H9 (cell line): Measurements from ENCODE around the gene WBP1. TPM values are rescaled to one million over a fixed set of nuclear protein-coding genes. Genes with fewer than 3 reads are reported as not detected.

Experiments used
- DNase-seq: peaks from one replicate; pipeline ENCODE4 v3.0.0-alpha.2; 2017
- H2AFZ ChIP-seq: one replicate; pipeline ENCODE4 v1.6.1; 2013; ENCODE audit warnings: mild to moderate bottlenecking, low read length, control low read depth, moderate library complexity
- H2AK5ac ChIP-seq: 2 replicates; pipeline ENCODE4 v1.6.1; 2013; ENCODE audit warnings: low read length, control low read depth, mixed read lengths; ENCODE audit not compliant: insufficient read length
- H2BK120ac ChIP-seq: one replicate; pipeline ENCODE4 v1.6.1; 2013; ENCODE audit warnings: low read depth, mild to moderate bottlenecking, low read length, control low read depth, inconsistent platforms; ENCODE audit not compliant: poor library complexity, severe bottlenecking
- H2BK12ac ChIP-seq: 2 replicates; pipeline ENCODE4 v1.6.1; 2013; ENCODE audit warnings: low read length, control low read depth, mixed read lengths, low read depth; ENCODE audit not compliant: insufficient read length
- H2BK15ac ChIP-seq: 2 replicates; pipeline ENCODE4 v1.6.1; 2013; ENCODE audit warnings: low read depth, low read length, control low read depth
- H2BK20ac ChIP-seq: one replicate; pipeline ENCODE4 v1.6.1; 2013; ENCODE audit warnings: low read depth, mild to moderate bottlenecking, low read length, control low read depth, inconsistent platforms; ENCODE audit not compliant: poor library complexity, severe bottlenecking
- H2BK5ac ChIP-seq: 2 replicates; pipeline ENCODE4 v1.6.1; 2013; ENCODE audit warnings: low read length, control low read depth, mixed read lengths; ENCODE audit not compliant: insufficient read length
- H3K14ac ChIP-seq: 2 replicates; pipeline ENCODE4 v1.6.1; 2013; ENCODE audit warnings: low read length, control low read depth; ENCODE audit not compliant: insufficient read depth
- H3K18ac ChIP-seq: 2 replicates; pipeline ENCODE4 v1.6.1; 2013; ENCODE audit warnings: low read depth, mild to moderate bottlenecking, mixed read lengths, low read length, control low read depth; ENCODE audit not compliant: insufficient read length
- H3K23ac ChIP-seq: 2 replicates; pipeline ENCODE4 v1.6.1; 2013; ENCODE audit warnings: low read length, control low read depth, mixed read lengths, low read depth; ENCODE audit not compliant: insufficient read length
- H3K23me2 ChIP-seq: 2 replicates; pipeline ENCODE4 v1.6.1; 2013; ENCODE audit warnings: low read depth, mild to moderate bottlenecking, mixed read lengths, low read length, control low read depth; ENCODE audit not compliant: insufficient read length, poor library complexity, severe bottlenecking
- H3K27ac ChIP-seq: 2 replicates; pipeline ENCODE4 v1.5.1; 2013; ENCODE audit warnings: low read length, control low read depth, mixed read lengths, low read depth; ENCODE audit not compliant: insufficient read length
- H3K27me3 ChIP-seq: 2 replicates; pipeline ENCODE4 v1.6.1; 2013; ENCODE audit warnings: low read length, control low read depth, inconsistent platforms; ENCODE audit not compliant: insufficient read depth
- H3K4ac ChIP-seq: 2 replicates; pipeline ENCODE4 v1.6.1; 2013; ENCODE audit warnings: low read depth, mild to moderate bottlenecking, control low read depth, inconsistent platforms, low read length, moderate library complexity
- H3K4me1 ChIP-seq: 2 replicates; pipeline ENCODE4 v1.6.1; 2013; ENCODE audit warnings: low read length, control low read depth, inconsistent platforms; ENCODE audit not compliant: insufficient read depth
- H3K4me2 ChIP-seq: 2 replicates; pipeline ENCODE4 v1.6.1; 2013; ENCODE audit warnings: low read length, control low read depth, mixed read lengths; ENCODE audit not compliant: insufficient read length, insufficient read depth
- H3K56ac ChIP-seq: 2 replicates; pipeline ENCODE4 v1.6.1; 2013; ENCODE audit warnings: low read depth, mild to moderate bottlenecking, mixed read lengths, low read length, control low read depth; ENCODE audit not compliant: insufficient read length
- H3K79me1 ChIP-seq: 2 replicates; pipeline ENCODE4 v1.6.1; 2013; ENCODE audit warnings: low read depth, mild to moderate bottlenecking, moderate library complexity, low read length, control low read depth, inconsistent platforms; ENCODE audit not compliant: insufficient read depth, poor library complexity, severe bottlenecking
- H3K79me2 ChIP-seq: 2 replicates; pipeline ENCODE4 v1.6.1; 2013; ENCODE audit warnings: low read length, control low read depth, inconsistent platforms; ENCODE audit not compliant: insufficient read depth
- H3K9ac ChIP-seq: 2 replicates; pipeline ENCODE4 v1.6.1; 2013; ENCODE audit warnings: low read length, control low read depth, mixed read lengths; ENCODE audit not compliant: insufficient read length; ENCODE audit errors: extremely low read depth
- H3K9me3 ChIP-seq: one replicate; pipeline ENCODE4 v1.6.1; 2013; ENCODE audit warnings: low read depth, low read length, inconsistent platforms; ENCODE audit not compliant: control insufficient read depth
- H3T11ph ChIP-seq: one replicate; pipeline ENCODE4 v1.6.1; 2013; ENCODE audit warnings: mild to moderate bottlenecking, low read length, control low read depth, inconsistent platforms
- H4K20me1 ChIP-seq: one replicate; pipeline ENCODE4 v1.6.1; 2013; ENCODE audit not compliant: control insufficient read depth, insufficient read length, insufficient read depth
- H4K5ac ChIP-seq: 2 replicates; pipeline ENCODE4 v1.6.1; 2013; ENCODE audit warnings: low read depth, mild to moderate bottlenecking, mixed read lengths, low read length, control low read depth; ENCODE audit not compliant: insufficient read length
- H4K8ac ChIP-seq: replicated peaks from 2 replicates; pipeline ENCODE4 v1.6.1; 2013; ENCODE audit warnings: low read length, control low read depth, mixed read lengths, low read depth; ENCODE audit not compliant: insufficient read length
- H4K91ac ChIP-seq: 2 replicates; pipeline ENCODE4 v1.6.1; 2013; ENCODE audit warnings: low read depth, mild to moderate bottlenecking, moderate library complexity, mixed read lengths, low read length, control low read depth; ENCODE audit not compliant: insufficient read length
- H3K27ac Mint-ChIP-seq, 3 experiments: 2 replicates in 2 of 3; 3 replicates in 1 of 3; pipeline ENCODE4 v1.8.0; 2020 to 2021; ENCODE audit warnings: mixed read lengths in 3 of 3, mild to moderate bottlenecking in 1 of 3, moderate library complexity in 1 of 3
- H3K27me3 Mint-ChIP-seq: 2 replicates; pipeline ENCODE4 v1.8.0; 2021; ENCODE audit warnings: low read depth, mild to moderate bottlenecking, moderate library complexity, mixed read lengths
- H3K36me3 Mint-ChIP-seq, 3 experiments: 2 replicates in 2 of 3; 3 replicates in 1 of 3; pipeline ENCODE4 v1.8.0; 2020 to 2021; ENCODE audit warnings: low read depth in 3 of 3, mixed read lengths in 3 of 3; ENCODE audit not compliant: insufficient read depth in 1 of 3
- H3K4me1 Mint-ChIP-seq, 2 experiments: 2 replicates each; pipeline ENCODE4 v1.8.0; 2020; ENCODE audit warnings: mixed read lengths in 2 of 2
- H3K4me3 Mint-ChIP-seq, 2 experiments: 2 replicates in 1 of 2; 3 replicates in 1 of 2; pipeline ENCODE4 v1.8.0; 2020 to 2021; ENCODE audit warnings: mild to moderate bottlenecking in 2 of 2, mixed read lengths in 2 of 2, moderate library complexity in 1 of 2
- H3K9me3 Mint-ChIP-seq, 2 experiments: 2 replicates in 1 of 2; 3 replicates in 1 of 2; pipeline ENCODE4 v1.8.0; 2020; ENCODE audit warnings: mild to moderate bottlenecking in 2 of 2, mixed read lengths in 2 of 2, moderate library complexity in 1 of 2
- CTCF ChIP-seq: fragments of 200-600 bp; sonication (generic); conservative IDR thresholded peaks from 3 replicates; pipeline ENCODE4 v1.8.0; 2021; ENCODE audit warnings: antibody characterized with exemption, mild to moderate bottlenecking
- WGBS: extraction: QIAGEN DNeasy Blood & Tissue Kit; methylation state at CpG from one replicate; pipeline ENCODE4 v1.1.7; 2013; ENCODE audit warnings: missing lambda C conversion rate, low lambda C conversion rate, mixed read lengths; ENCODE audit not compliant: insufficient read length; ENCODE audit errors: extremely low coverage; 5-methylcytosine and 5-hydroxymethylcytosine counted together
- total RNA-seq: library from RNA; stranded (reverse); gene quantifications from 2 replicates; pipeline ENCODE4 v1.2.1, GENCODE V29; 2021

Gene WBP1
- total RNA-seq, 1 experiment from 2014 or later, result 82.1 TPM

- no peak for DNase-seq
- no peak overlapping the region for H2AFZ ChIP-seq
- H3K4me2 ChIP-seq, result no peak overlapping the region
- H3K14ac ChIP-seq, result no peak overlapping the region
- H3K18ac ChIP-seq, result no peak overlapping the region
- H3K23me2 ChIP-seq, result peaks cover 5% of the 10 kb centered on the region
- H2AK5ac ChIP-seq, result no peak overlapping the region
- H4K5ac ChIP-seq, result no peak overlapping the region
- no peaks in the 10 kb centered on the region for H3K27me3 ChIP-seq
- no peak overlapping the region for H3K27ac ChIP-seq
- peaks cover 11 to 17% of the 10 kb centered on the region in 2 experiments for H3K4me1 Mint-ChIP-seq
- H4K8ac ChIP-seq, result no peak overlapping the region
- no peak overlapping the region for H2BK15ac ChIP-seq
- no peak overlapping the region for H3K9ac ChIP-seq
- H3K9me3 Mint-ChIP-seq, result no peaks in the 10 kb centered on the region
- peaks cover 4% of the 10 kb centered on the region for H3K79me1 ChIP-seq
- WGBS, result no CpG with 5 or more reads among the region's 4 CpGs
- H2BK20ac ChIP-seq, result no peak overlapping the region
- H3K36me3 Mint-ChIP-seq, result peaks cover 10 to 29% (median 24%) of the 10 kb centered on the region in 3 experiments; a peak in 6 of 7 replicates
- no peak overlapping the region for H2BK5ac ChIP-seq
- H4K20me1 ChIP-seq, result peaks cover 2% of the 10 kb centered on the region
- no peak overlapping the region for H3K27ac Mint-ChIP-seq
- peaks cover 2% of the 10 kb centered on the region; the same call in 1 of the 2 replicates for H3K4me1 ChIP-seq
- H3K79me2 ChIP-seq, result no peaks in the 10 kb centered on the region; the same call in 1 of the 2 replicates
- H3K27me3 Mint-ChIP-seq, result no peaks in the 10 kb centered on the region
- no peak overlapping the region for H3K4me3 Mint-ChIP-seq
- no peak overlapping the region for H3T11ph ChIP-seq
- no peak overlapping the region for H4K91ac ChIP-seq
- H3K56ac ChIP-seq, result no peak overlapping the region
- no peak overlapping the region for H2BK12ac ChIP-seq
- no peak overlapping the region for H3K23ac ChIP-seq
- TF ChIP-seq CTCF, result no peak
- no peak overlapping the region for H2BK120ac ChIP-seq
- H3K9me3 ChIP-seq, result no peaks in the 10 kb centered on the region
- H3K4ac ChIP-seq, result no peak overlapping the region
Measured at GRCh38 chr2:74462786-74463105, 4.5 kb downstream of the WBP1 start.
